IPS-NIHi7 (cell line): ENCODE measurements around the gene ZBTB20.

Source experiments
- DNase-seq: peaks from one replicate; pipeline ENCODE4 v3.0.0; 2012; ENCODE audit warnings: mixed read lengths; ENCODE audit errors: extremely low spot score

ZBTB20 gene

DNA sequence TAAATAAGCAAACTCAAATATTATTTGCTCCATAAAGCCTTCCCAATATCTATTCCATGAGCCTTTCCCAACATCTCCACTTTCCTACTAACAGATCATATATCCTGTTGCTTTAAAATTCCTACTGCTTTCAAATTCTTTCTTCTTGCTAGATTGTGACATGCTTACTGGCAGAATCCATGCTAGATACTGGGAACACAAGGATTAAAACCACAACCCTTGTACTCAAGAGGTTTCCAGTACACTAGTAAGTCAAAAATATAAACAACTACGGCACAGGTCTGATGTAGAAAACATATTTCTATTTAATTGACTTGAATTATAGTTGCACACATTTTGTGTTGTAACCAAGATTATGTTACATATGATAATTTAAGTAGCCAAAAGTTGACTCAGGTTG is 275.0 kb downstream of the ZBTB20 start:
- DNase-seq, result no peak

DNA sequence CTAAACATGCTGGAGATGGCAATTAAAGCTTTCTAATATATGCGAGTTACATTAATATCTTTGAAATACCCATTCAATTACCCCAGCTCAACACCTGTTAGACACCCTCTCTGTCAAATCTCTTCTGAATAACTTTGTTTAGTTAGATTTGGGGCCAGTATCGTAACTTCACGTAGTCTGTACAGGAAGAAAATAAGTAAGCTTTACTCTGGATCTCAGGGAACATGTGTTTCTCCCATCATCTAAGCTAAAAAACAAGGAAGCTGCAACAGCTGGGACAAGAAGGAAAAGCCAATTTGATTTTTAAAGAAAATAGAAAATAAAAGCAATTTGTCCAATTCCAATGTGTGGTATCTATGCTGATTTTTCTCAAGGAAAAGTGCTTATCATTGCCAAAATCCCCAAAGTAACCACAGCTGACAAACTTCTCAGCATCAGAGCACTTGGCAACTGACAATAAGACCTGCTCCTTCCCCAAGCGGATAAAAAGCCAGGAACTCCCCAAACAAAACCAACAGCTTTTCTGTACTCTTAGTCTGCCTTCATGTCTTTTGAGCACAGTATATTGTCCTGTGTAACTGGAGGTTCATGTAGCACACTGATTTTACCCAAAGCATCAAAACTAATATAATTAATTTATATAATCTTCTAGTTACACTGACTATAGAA is 279.1 kb downstream of the ZBTB20 start:
- DNase-seq, result no peak

DNA sequence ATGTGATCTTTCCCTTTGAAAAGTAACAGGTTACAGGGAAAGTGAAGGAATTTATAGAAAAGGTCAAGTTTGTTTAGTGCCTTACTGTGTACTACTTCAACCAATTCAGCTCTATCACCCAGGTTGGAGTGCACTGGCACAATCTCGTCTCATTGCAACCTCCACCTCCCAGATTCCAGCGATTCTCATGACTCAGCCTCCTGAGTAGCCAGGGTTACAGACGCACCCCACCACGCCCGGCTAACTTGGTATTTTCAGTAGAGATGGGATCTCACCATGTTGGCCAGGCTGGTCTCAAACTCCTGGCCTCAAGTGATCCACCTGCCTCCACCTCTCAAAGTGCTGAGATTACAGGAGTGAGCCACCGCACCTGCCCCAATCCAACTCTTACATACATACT is 279.7 kb downstream of the ZBTB20 start:
- DNase-seq, result no peak

GRCh38 chr3:114866430-114866829 is 280.7 kb downstream of the ZBTB20 start:
- no peak for DNase-seq

GRCh38 chr3:114864970-114865369 is 282.1 kb downstream of the ZBTB20 start:
- no peak for DNase-seq

DNA sequence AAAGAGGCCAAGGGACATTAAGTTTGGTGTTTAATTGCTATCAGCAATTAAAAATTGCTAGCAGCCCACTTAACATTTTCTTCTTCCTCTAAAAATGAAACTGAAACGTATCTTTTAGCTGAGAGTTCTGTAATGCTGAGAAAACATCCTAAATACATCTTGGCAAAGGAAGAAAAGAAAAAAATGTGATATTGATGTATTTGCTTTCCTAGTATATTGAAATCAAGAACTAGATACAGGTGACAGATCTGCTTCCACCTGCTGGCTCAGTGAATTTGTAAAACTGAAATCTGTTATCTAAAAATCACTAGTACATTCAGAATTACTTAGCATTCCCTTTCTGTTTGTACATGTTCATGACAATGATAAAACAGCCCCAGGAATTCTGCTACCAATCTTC is 283.2 kb downstream of the ZBTB20 start:
- no peak for DNase-seq

DNA sequence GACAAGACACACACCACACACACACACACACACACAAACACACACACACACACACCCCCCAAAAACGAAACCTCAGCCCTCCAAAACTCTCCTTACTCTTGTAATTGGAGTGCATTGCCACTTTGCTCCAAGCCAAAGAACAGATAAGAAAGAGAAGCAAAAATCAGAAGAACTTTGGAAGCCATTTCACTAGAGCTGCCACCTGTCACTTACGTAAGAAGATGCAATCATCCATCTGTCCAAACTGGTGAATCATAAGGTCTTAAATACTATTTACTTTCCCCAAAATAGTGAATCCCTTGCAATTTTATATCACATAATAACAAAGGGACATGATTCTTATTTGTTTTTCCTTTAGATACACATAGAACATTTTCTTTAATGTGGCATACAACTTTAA is 285.4 kb downstream of the ZBTB20 start:
- no peak for DNase-seq

DNA sequence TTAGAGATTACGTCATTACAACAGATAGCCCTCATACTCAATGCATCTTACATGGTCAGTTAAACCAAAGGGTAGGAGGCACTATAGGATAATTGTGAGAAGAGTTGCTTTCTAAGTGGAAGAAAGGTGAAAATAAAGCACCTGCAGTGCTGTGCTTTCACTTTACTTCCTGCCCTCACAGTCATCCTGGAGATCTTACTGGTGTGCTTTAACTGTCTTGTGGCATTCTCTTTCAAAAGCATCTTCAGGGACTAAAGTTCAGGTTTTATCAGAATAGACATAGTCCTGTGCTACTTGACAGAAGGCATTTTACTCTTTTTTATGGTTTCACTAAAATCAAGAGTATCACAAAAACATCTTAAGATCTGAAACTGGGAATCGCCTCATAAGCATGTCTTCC is 286.6 kb downstream of the ZBTB20 start:
- no peak for DNase-seq

DNA sequence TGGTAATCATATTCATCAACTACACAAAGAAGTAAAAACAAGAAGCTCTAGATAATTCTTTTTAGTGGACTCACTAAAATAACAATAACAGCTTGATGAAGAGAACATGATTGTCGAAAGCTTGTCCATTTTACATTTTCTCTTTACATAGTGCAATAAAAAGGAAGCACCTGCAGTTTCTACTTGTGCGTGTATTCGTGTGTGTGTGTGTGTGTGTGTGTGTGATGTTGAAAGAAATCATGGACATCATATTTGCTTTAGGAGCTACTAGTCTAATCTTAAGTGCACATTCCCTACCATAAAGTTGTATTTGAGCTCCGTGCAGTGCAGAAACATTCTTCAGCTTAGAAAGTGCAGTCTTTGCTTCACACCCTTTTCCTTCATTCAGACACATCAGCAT is 288.8 kb downstream of the ZBTB20 start:
- DNase-seq, result no peak

GRCh38 chr3:114857299-114857701 is 289.8 kb downstream of the ZBTB20 start:
- no peak for DNase-seq

DNA sequence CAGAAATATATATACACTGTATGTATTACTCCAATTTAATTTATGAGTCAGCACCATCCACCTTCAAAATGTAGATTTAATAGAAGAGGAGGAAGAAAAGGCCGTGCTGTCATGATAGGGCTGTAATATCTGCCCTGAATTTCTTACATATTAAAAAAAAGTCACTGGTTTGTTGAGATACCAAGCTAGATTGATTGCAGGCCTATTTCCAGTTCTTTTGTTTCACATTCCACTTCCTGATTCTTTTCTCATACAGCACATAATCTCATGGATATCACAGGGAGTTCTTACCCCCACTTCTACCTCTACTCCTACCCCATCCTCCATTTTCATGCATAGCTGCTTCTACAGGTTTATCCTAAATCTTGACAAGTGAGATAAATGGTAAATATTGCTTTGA is 290.3 kb downstream of the ZBTB20 start:
- no peak for DNase-seq

DNA sequence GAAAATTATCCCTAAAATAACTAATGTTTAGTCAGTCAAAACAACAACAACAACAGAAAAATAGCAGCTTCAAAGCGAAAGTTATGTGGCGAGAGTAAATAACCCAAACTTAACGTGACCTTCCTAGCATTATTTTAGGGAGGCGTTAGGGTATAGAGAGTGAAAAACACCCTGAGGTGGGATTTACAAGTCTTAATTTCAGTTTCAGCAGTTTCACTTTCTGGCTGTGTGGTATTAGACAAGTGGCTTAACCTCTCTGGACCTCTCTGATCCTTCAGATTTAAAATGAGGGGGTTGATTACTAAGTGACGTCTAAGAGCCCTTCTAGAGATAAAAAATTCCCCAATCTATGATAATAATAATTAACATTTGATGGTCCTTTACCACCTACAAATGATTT is 291.2 kb downstream of the ZBTB20 start:
- no peak for DNase-seq

DNA sequence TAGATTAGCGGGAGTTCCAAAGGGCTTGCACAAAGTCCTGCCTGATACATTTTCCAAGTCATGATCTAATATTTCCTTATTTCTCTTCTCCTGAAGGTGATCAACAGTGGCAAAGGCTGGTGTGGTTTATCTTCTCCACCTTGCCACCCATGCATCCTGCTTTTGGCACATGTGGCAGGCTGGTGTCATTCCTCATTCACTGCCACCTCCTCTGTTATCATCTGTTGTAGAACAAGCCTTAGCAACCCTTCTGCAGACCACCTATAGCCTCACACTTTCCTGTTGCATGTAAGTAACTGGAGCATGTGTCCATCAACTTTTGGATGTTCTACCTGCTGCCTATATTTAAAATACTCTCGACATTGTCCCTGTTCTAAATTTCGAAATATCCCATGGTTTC is 294.1 kb downstream of the ZBTB20 start:
- DNase-seq, result no peak

GRCh38 chr3:114850898-114851297 is 296.2 kb downstream of the ZBTB20 start:
- no peak for DNase-seq

DNA sequence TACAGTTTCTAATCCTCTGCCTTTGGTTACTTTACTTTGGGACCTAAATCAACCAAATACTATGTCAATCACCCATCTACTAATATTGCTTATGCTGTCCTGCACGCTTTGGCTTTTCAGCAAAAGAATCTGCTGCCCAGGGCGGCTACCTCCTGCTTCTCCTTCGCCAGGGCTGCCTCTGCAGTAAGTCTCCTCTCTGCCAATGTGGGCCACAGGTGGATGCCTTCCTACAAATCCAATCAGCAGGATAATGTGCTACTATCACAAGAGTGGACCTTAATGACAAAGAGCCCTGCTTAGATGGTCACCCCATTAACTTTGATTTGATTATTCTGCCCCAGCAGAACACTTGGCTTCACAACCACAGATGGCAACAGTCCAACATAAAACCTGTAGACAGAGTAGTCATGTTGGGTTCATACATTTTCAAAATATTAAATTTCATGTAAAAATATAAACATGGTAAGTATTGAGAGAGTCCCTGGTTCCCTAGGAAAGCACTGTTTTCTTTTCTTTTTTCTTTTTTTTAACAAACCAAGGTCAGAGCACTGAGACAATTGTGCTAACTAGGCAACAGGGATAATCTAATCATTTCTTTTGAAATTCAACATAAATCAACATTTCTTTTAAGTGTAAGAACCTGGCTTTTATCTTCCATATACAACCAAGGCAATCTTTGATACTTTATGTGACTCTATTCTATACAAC is 298.3 kb downstream of the ZBTB20 start:
- DNase-seq, result no peak

DNA sequence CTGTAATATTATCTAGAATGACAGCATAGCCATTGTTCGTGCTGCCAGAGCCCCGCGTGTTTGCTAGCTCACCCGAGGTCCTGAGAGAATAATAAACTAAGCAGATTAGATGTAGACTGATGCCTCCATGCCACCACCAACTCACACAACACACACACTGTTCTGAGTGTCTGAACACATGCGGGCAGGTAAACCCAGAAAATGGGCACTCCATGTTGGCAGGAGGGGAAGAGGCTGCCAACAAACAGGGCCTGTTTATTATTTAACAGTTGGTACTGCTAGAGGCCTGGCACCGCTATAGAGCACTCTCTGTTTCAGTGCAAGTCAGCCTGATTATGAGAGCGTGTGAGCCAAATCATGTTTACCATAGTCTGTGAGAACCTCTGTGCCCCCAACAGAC is 299.0 kb downstream of the ZBTB20 start:
- no peak for DNase-seq

DNA sequence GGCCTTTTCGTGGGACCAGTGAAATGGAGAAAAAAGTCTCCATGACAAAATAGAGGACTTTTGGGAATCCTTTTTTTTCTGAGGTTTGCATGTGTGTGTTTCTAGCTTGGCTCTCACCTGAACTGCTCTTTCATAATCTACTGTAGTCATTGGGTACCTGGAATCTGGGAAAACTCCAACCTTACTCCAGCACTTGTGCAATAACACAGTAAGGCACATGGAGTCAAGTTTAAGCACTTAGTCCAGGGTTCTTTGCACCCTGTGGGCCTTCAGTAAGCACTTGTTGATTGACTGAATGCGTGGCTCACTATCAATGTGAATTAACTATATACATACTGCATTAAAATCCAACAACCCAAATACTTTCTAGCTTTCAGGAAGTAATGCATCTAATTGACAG is 299.5 kb downstream of the ZBTB20 start:
- DNase-seq, result no peak

- no peak for DNase-seq
Observed at GRCh38 chr3:114846779-114847178, 300.3 kb downstream of the ZBTB20 start.

GRCh38 chr3:114846252-114846651 is 300.8 kb downstream of the ZBTB20 start:
- DNase-seq, result no peak

- DNase-seq, result no peak
Observed at GRCh38 chr3:114841515-114841914, 305.6 kb downstream of the ZBTB20 start.

- DNase-seq, result no peak
Observed at GRCh38 chr3:114839476-114839875, 307.6 kb downstream of the ZBTB20 start.

DNA sequence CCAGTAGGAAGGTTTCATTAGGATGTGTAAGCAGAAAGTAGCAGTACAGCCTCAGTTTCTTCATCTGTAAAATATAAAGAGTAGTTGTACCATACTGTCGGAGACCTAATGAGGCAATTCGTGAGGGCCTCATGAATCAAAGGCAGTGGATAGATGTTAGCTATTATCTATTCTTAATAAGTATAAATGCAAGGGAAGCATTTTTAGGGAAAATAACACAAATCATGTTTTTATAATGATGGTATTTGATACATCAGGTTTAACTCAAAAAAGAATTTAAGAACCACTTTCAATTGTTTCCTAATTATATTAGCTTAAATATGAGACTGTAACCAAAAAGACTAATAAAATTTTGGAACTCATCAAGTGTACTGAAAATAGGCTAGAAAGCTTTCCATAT is 309.1 kb downstream of the ZBTB20 start:
- DNase-seq, result no peak

DNA sequence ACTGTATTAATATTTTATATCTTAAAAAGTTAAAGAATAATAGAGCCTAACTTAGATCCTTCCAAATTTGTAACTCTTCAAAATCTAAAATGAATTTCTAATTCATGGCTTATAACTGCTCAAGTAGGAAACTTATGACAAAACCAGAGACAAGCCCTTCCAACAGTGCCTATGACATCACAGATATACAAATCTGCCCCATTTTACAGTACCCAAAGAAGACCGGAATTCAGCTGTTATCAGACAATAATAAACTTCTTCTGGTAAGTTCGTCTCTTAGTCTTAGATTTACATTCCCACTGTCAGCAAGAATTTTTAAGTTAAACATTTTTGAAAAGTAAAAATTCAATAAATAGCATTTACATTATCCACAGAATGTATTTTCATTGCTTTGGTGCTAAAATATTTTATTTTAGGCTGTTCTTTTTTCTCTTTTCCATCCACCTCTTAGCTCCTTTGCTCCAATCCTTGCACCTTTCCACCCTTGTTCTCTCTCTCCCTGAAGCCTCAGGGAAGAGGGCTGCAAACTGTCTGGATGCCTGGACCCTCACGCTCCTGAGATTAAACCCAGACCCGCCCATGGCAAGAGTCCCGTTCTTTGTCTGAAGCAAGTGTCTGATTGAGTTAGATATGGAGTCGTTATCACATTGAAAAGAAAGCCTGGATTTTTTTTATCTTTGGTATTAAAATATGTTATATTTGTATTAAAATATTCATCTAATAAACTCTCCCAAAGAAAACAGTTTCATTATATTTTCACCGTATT is 312.7 kb downstream of the ZBTB20 start:
- DNase-seq, result no peak
